OCI-LY3 (cell line): ENCODE data around the gene HDGF.

Experiments used
- H2AFZ ChIP-seq: fragments of 200-600, 300-600 bp; shearing (Covaris generic); 2 replicates; pipeline ENCODE4 v1.6.0; 2014; ENCODE audit warnings: antibody characterized with exemption, low read depth, low read length
- H3K27ac ChIP-seq: fragments of 200-600, 300-600 bp; sonication (generic); 2 replicates; pipeline ENCODE4 v1.5.1; 2014; ENCODE audit warnings: mild to moderate bottlenecking, low read length, moderate library complexity, mixed read lengths
- H3K27me3 ChIP-seq: fragments of 200-600, 300-600 bp; sonication (generic); 2 replicates; pipeline ENCODE4 v1.6.1; 2014; ENCODE audit warnings: low read depth, low read length, mixed read lengths
- H3K36me3 ChIP-seq: fragments of 200-600, 300-600 bp; sonication (generic); replicated peaks from 2 replicates; pipeline ENCODE3; 2014; ENCODE audit warnings: low read depth, low read length, mixed read lengths
- H3K4me1 ChIP-seq: fragments of 300-600, 200-600 bp; sonication (generic); 2 replicates; pipeline ENCODE4 v1.6.1; 2014; ENCODE audit warnings: low read length, mixed read lengths
- H3K4me2 ChIP-seq: fragments of 200-600, 300-600 bp; sonication (generic); 2 replicates; pipeline ENCODE4 v1.6.1; 2014; ENCODE audit warnings: low read length, mixed read lengths
- H3K4me3 ChIP-seq: fragments of 300-600, 200-600 bp; sonication (generic); 2 replicates; pipeline ENCODE4 v1.5.1; 2014; ENCODE audit warnings: antibody characterized with exemption, mild to moderate bottlenecking, low read length, moderate library complexity
- H3K79me2 ChIP-seq: fragments of 300-600, 200-600 bp; shearing (Covaris generic); 2 replicates; pipeline ENCODE4 v1.6.1; 2014; ENCODE audit warnings: mild to moderate bottlenecking, low read length, mixed read lengths
- H3K9ac ChIP-seq: fragments of 300-600, 200-600 bp; shearing (Covaris generic); 2 replicates; pipeline ENCODE4 v1.6.0; 2014; ENCODE audit warnings: mild to moderate bottlenecking, low read length, moderate library complexity
- H3K9me3 ChIP-seq: fragments of 200-600, 300-600 bp; shearing (Covaris generic); 2 replicates; pipeline ENCODE4 v1.6.1; 2014; ENCODE audit warnings: low read length, mixed read lengths; ENCODE audit not compliant: insufficient read depth
- H4K20me1 ChIP-seq: fragments of 200-600, 300-600 bp; sonication (generic); 2 replicates; pipeline ENCODE4 v1.6.1; 2016; ENCODE audit warnings: low read length, mixed read lengths; ENCODE audit not compliant: insufficient read depth
- CTCF ChIP-seq: fragments of 200-600, 300-600 bp; sonication (generic); IDR thresholded peaks from 2 replicates; pipeline ENCODE4 v1.5.1; 2014; ENCODE audit warnings: antibody characterized with exemption, low read length, low read depth
- EZH2phosphoT487 ChIP-seq: fragments of 200-600 bp; shearing (Covaris generic); IDR thresholded peaks from 2 replicates; pipeline ENCODE4 v1.6.1; 2018; ENCODE audit warnings: antibody characterized with exemption, mixed run types, low read depth

HDGF gene

DNA sequence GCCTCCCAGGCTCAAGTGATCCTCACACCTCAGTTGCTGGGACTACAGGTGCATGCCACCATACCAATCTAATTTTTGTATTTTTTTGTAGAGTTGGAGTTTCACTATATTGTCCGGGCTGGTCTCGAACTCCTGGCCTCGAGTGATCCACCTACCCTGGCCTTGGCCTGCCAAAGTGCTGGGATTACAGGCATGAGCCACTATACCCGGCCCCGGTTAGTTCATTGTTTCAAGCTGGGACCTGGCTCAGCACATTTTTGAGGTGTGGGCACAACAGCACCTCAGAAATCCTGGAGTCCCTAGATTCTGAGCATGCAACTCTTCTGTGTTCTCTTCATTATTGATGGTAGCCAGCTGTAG, 43.9 kb upstream of the HDGF start:
- H3K79me2 ChIP-seq: no peaks in the 10 kb centered on the region
- no peak overlapping the region for H3K4me3 ChIP-seq
- peaks cover 68% of the 10 kb centered on the region for H3K36me3 ChIP-seq
- H3K27me3 ChIP-seq: no peaks in the 10 kb centered on the region
- H3K4me1 ChIP-seq: peaks cover 9% of the 10 kb centered on the region; the same call in 1 of the 2 replicates
- no peak overlapping the region for H3K4me2 ChIP-seq
- peaks cover 9% of the 10 kb centered on the region; the same call in 1 of the 2 replicates for H4K20me1 ChIP-seq
- TF ChIP-seq CTCF (no peak), EZH2phosphoT487 (no peak)
- no peak overlapping the region for H3K9ac ChIP-seq
- H2AFZ ChIP-seq: no peak overlapping the region
- H3K9me3 ChIP-seq: no peaks in the 10 kb centered on the region
- H3K27ac ChIP-seq: no peak overlapping the region

GRCh38 chr1:156794506-156795373, 43.3 kb upstream of the HDGF start:
- H3K79me2 ChIP-seq: 0 out of 2 replicates have a peak, but pooled peaks cover 3% of the 10 kb centered on the region
- H3K4me1 ChIP-seq: peaks cover 9% of the 10 kb centered on the region; the same call in 1 of the 2 replicates
- no peak overlapping the region for H3K9ac ChIP-seq
- H3K27ac ChIP-seq: no peak overlapping the region
- H3K4me3 ChIP-seq: no peak overlapping the region
- no peaks in the 10 kb centered on the region for H3K27me3 ChIP-seq
- H3K9me3 ChIP-seq: no peaks in the 10 kb centered on the region
- H2AFZ ChIP-seq: no peak overlapping the region
- TF ChIP-seq EZH2phosphoT487 (no peak), CTCF (no peak)
- peaks cover 65% of the 10 kb centered on the region for H3K36me3 ChIP-seq
- peaks cover 13% of the 10 kb centered on the region; the same call in 1 of the 2 replicates for H4K20me1 ChIP-seq
- no peak overlapping the region for H3K4me2 ChIP-seq

GRCh38 chr1:156789621-156790318, 38.3 kb upstream of the HDGF start:
- H3K9me3 ChIP-seq: no peaks in the 10 kb centered on the region
- H3K4me2 ChIP-seq: no peak overlapping the region
- no peaks in the 10 kb centered on the region for H3K27me3 ChIP-seq
- no peaks in the 10 kb centered on the region for H3K4me1 ChIP-seq
- H4K20me1 ChIP-seq: peaks cover 8% of the 10 kb centered on the region
- 0 out of 2 replicates have a peak, but pooled peaks cover 4% of the 10 kb centered on the region for H3K79me2 ChIP-seq
- no peak overlapping the region for H3K4me3 ChIP-seq
- H3K36me3 ChIP-seq: peaks cover 47% of the 10 kb centered on the region
- TF ChIP-seq CTCF (no peak), EZH2phosphoT487 (no peak)
- no peak overlapping the region for H3K9ac ChIP-seq
- no peak overlapping the region for H2AFZ ChIP-seq
- no peak overlapping the region for H3K27ac ChIP-seq

- Histone ChIP-seq H4K20me1 (peaks cover 8% of the 10 kb centered on the region), H3K9ac (no peak overlapping the region), H3K9me3 (no peaks in the 10 kb centered on the region), H3K4me3 (no peak overlapping the region), H3K27me3 (no peaks in the 10 kb centered on the region), H3K27ac (no peak overlapping the region), H3K4me1 (no peaks in the 10 kb centered on the region), H3K4me2 (no peak overlapping the region), H3K79me2 (0 out of 2 replicates have a peak, but pooled peaks cover 10% of the 10 kb centered on the region), H2AFZ (no peak overlapping the region), H3K36me3 (peaks cover 44% of the 10 kb centered on the region)
- no peak for TF ChIP-seq CTCF
- TF ChIP-seq EZH2phosphoT487: no peak
These were observed 36.7 kb upstream of the HDGF start for GRCh38 chr1:156788136-156788535.
